Gastroesophageal sphincter (tissue), 4 donors: ENCODE measurements around the gene LGALSL. TPM values are rescaled to one million over a fixed set of nuclear protein-coding genes. Genes with fewer than 3 reads are reported as not detected.

Source experiments
- ATAC-seq: fragments of 150-250 bp; one replicate; pipeline ENCODE4 v1.9.1; 2016; ENCODE audit warnings: mild to moderate bottlenecking, moderate library complexity
- H3K27ac ChIP-seq, 4 donors: fragments of 200-600 bp; sonication (generic) in 3 of 4; 1 replicate in 3 of 4; 2 replicates in 1 of 4; pipeline ENCODE4 v1.5.1; 2016 to 2019
- H3K27me3 ChIP-seq: fragments of 200-600 bp; sonication (generic); one replicate; pipeline ENCODE4 v1.5.1; 2019
- H3K36me3 ChIP-seq, 2 donors: fragments of 200-600 bp; sonication (generic); one replicate each; pipeline ENCODE4 v1.5.1; 2019; ENCODE audit warnings: control low read depth in 1 of 2
- H3K4me1 ChIP-seq, 3 donors: fragments of 200-600 bp; sonication (generic); 1 replicate in 2 of 3; 2 replicates in 1 of 3; pipeline ENCODE4 v1.5.1; 2016 to 2019; ENCODE audit warnings: control low read depth in 2 of 3
- H3K4me3 ChIP-seq, 2 donors: fragments of 200-600 bp; sonication (generic); one replicate each; pipeline ENCODE4 v1.5.1; 2019; ENCODE audit warnings: mild to moderate bottlenecking in 1 of 2, moderate library complexity in 1 of 2
- H3K9me3 ChIP-seq, 3 donors: fragments of 200-600 bp; sonication (generic); one replicate each; pipeline ENCODE4 v1.5.1; 2017 to 2019; ENCODE audit warnings: control low read depth in 2 of 3
- EP300 ChIP-seq: sonication (generic); formaldehyde crosslinking; IDR thresholded peaks from one replicate; pipeline ENCODE4 v1.6.1; 2017; ENCODE audit warnings: antibody characterized with exemption, mild to moderate bottlenecking
- POLR2A ChIP-seq, 2 donors: fragments of 450-650 bp; IDR thresholded peaks; one replicate each; pipeline ENCODE4 v1.6.1; 2017; ENCODE audit warnings: antibody characterized with exemption in 2 of 2, mild to moderate bottlenecking in 2 of 2, moderate library complexity in 1 of 2
- POLR2AphosphoS5 ChIP-seq: sonication (generic); formaldehyde crosslinking; IDR thresholded peaks from one replicate; pipeline ENCODE4 v1.6.1; 2017; ENCODE audit warnings: antibody characterized with exemption
- WGBS, 2 donors: methylation state at CpG; one replicate each; pipeline ENCODE4 v1.1.5; 2018; ENCODE audit warnings: low coverage in 1 of 2; 5-methylcytosine and 5-hydroxymethylcytosine counted together
- total RNA-seq, 4 donors: library from RNA; depleted of rRNA; stranded (reverse); fragments of >200 nt; gene quantifications; one replicate each; pipeline ENCODE4 v1.1.0, GENCODE V29; 2016
- TF ChIP-seq, protein P1 (sequence below), 4 experiments: fragments of 200-600 bp in 2 of 4; fragments of 450-650 bp in 2 of 4; sonication (generic) in 1 of 4; IDR thresholded peaks; one replicate each; pipeline ENCODE4 v1.5.1; 2017 to 2019; ENCODE audit warnings: antibody characterized with exemption in 4 of 4, mild to moderate bottlenecking in 2 of 4, moderate library complexity in 2 of 4

Gene LGALSL
- total RNA-seq, 4 donors from 2014 or later, result 8.3 to 18.1 (median 12.8) TPM

DNA sequence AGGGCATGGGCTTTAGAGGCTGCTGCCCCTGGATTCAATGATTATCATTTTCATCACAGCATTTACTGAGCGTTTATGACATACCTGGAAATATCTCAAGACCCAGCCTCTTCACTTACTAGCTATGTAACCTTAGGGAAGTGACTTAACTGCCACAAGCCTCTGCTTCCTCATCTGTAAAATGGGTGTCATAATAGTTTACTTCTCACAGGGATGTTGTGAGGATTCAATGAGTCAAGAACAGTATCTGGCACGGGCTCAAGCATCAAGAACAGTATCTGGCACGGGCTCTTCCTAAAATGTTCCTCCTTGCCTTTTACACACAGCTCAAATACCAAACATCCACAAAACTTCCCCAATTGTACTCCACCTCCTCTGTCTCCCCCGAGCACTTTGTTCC is 31.4 kb downstream of the LGALSL start:
- TF ChIP-seq EP300 (no peak), POLR2A (IDR thresholded peaks at IDR 0.05) (no peak), POLR2AphosphoS5 (no peak)
- TF ChIP-seq, protein P1, sequence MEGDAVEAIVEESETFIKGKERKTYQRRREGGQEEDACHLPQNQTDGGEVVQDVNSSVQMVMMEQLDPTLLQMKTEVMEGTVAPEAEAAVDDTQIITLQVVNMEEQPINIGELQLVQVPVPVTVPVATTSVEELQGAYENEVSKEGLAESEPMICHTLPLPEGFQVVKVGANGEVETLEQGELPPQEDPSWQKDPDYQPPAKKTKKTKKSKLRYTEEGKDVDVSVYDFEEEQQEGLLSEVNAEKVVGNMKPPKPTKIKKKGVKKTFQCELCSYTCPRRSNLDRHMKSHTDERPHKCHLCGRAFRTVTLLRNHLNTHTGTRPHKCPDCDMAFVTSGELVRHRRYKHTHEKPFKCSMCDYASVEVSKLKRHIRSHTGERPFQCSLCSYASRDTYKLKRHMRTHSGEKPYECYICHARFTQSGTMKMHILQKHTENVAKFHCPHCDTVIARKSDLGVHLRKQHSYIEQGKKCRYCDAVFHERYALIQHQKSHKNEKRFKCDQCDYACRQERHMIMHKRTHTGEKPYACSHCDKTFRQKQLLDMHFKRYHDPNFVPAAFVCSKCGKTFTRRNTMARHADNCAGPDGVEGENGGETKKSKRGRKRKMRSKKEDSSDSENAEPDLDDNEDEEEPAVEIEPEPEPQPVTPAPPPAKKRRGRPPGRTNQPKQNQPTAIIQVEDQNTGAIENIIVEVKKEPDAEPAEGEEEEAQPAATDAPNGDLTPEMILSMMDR (IDR thresholded peaks at IDR 0.05), result no peak
- Histone ChIP-seq H3K9me3 (no peaks in the 10 kb centered on the region), H3K36me3 (no peaks in the 10 kb centered on the region), H3K4me1 (peaks cover 0 to 25% (median 3%) of the 10 kb centered on the region in 3 donors), H3K27me3 (no peaks in the 10 kb centered on the region), H3K4me3 (no peak overlapping the region), H3K27ac (no peak overlapping the region)
- WGBS, 2 donors, result 62 to 79% methylated on average over 4 of the region's 4 CpGs
- no peak for ATAC-seq

DNA sequence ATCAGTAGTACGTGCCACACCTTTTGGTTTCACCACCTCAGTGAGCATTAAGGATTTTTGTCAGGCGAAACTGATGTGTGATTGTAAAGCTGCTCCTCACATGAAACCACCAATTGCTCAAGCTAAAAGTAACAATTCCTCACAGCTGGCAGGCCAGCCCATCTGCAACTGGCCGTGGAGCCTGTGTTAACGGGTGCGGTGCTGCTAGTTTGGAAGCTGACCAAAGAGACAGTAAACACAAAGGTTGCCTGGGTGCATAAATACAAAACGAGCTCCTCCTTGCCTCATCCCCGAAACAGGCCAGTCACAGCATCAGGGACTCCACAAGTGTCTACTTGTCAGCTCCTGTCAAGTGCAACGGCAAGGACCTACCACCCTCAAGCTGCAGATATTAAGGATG is 32.0 kb downstream of the LGALSL start:
- Histone ChIP-seq H3K27me3 (no peaks in the 10 kb centered on the region), H3K27ac (no peak overlapping the region), H3K4me1 (peaks cover 0 to 25% (median 3%) of the 10 kb centered on the region in 3 donors), H3K36me3 (no peaks in the 10 kb centered on the region), H3K4me3 (no peak overlapping the region), H3K9me3 (no peaks in the 10 kb centered on the region)
- 30 to 31% methylated on average over 2 to 4 of the region's 8 CpGs for WGBS, 2 donors
- ATAC-seq, result peak; percentile 46
- TF ChIP-seq POLR2A (IDR thresholded peaks at IDR 0.05) (no peak), EP300 (no peak), POLR2AphosphoS5 (no peak)
- TF ChIP-seq, protein P1 (IDR thresholded peaks at IDR 0.05), result no peak

DNA sequence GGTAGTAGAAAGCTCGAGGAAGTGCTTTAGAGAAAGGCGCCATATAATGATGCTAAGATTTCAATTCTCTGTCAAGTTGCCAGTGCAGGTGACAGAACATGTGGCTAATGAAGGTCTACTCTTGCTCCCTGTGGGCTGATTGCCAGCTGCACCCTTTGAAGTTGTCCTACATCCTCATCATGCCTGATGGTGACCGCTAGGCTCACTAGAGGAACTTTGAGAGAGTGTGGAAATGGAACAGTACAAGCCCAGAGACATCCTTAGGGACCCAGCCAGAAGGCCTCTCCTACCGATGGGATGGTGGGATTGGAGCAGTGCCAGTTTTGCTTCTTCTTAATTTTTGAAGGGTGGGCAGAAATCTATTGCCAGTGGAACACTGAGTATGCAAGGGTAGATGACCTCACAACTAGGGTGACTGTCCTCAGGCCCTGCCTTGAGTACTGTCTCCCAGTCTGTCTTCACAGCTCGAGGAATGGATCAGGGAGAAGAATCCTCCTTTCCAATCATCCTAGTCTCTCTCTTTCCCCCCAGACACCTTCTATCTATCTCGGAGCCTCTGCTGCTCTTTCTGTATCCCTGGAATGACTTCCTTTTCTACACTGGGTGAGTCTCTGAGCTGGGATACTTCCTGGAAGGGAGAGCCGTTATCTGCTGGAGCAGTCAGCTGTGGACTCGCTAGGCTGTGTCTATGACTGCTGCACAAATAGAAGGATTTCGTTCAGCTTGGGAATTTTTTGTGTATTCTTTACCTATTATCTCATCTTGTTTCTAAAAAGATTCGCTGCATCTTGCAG is 33.5 kb downstream of the LGALSL start:
- no peak for TF ChIP-seq POLR2A (IDR thresholded peaks at IDR 0.05)
- TF ChIP-seq, protein P1 (IDR thresholded peaks at IDR 0.05), result no peak
- Histone ChIP-seq H3K9me3 (no peaks in the 10 kb centered on the region), H3K4me1 (peaks cover 0 to 25% (median 3%) of the 10 kb centered on the region in 3 donors), H3K4me3 (no peak overlapping the region), H3K27ac (no peak overlapping the region), H3K27me3 (no peaks in the 10 kb centered on the region), H3K36me3 (no peaks in the 10 kb centered on the region)
- WGBS, 2 donors, result 46 to 73% methylated on average over 8 to 9 of the region's 10 CpGs
- no peak for ATAC-seq

DNA sequence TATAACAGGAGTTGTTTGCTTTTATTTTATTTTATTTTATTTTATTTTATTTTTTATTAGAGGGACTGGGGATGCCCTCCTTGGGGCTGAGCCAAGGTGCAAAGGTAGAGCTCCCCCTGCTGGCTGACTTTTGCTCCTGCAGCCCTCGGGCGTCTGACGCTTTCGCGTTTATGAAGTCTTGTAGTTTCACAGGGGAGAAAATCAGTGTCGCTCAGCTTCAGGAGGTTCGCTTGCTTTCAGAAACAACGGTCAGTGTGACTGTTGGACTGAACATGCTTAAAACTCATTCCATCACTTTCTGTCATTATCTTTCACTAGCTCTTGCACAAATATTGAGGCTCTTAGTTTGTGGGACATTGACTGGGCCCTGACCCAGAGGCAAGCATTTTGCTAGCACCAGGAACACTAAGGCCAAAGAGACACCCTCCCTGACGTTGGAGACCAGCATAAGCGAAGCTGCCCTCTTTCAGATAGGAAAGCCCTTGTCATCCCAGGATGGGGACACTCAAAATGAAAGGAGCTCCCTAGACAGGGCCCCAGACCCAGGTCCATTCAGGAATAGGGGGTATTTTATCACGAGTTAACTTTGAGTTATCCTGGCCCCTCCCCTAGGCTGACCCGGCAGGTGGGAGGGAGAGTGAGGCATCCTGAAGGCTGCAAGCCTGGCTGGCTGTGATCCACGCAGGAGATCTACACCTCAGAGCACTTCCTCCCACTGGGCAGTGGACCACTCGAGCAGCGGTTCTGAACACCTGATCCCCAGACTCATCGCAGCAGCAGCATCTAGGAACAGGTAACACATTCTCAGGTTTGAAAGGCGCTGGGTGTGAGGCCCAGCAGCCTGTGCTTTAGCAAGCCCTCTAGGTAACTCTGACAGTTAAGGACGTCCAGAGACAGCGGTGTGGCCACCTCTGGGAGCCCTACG is 34.4 kb downstream of the LGALSL start:
- Histone ChIP-seq H3K36me3 (no peaks in the 10 kb centered on the region), H3K4me1 (peaks cover 0 to 25% (median 3%) of the 10 kb centered on the region in 3 donors), H3K27me3 (no peaks in the 10 kb centered on the region), H3K27ac (no peak overlapping the region), H3K4me3 (no peak overlapping the region), H3K9me3 (no peaks in the 10 kb centered on the region)
- TF ChIP-seq POLR2AphosphoS5 (peak; percentile 42), POLR2A (IDR thresholded peaks at IDR 0.05) (no peak), EP300 (no peak)
- TF ChIP-seq, protein P1 (IDR thresholded peaks at IDR 0.05), result peak; percentile 85 to 97 (median 91)
- WGBS, 2 donors, result 2 to 27% methylated on average over 8 to 10 of the region's 20 CpGs
- ATAC-seq, result peak; percentile 63
